HS-27A (cell line): Measurements from ENCODE around the gene VPS33A.

Experiments used
- DNase-seq: peaks from one replicate; pipeline ENCODE4 v3.0.0-alpha.2; 2012; ENCODE audit warnings: low read depth, missing footprints

The VPS33A gene

GRCh38 chr12:122250536-122250935, 15.8 kb downstream of the VPS33A start:
- no peak for DNase-seq

GRCh38 chr12:122250047-122250446, 16.2 kb downstream of the VPS33A start:
- DNase-seq, result no peak

GRCh38 chr12:122245553-122245952, 20.7 kb downstream of the VPS33A start:
- DNase-seq, result no peak

- DNase-seq, result no peak
These were observed 21.5 kb downstream of the VPS33A start for GRCh38 chr12:122244565-122245371.

GRCh38 chr12:122243965-122244364, 22.3 kb downstream of the VPS33A start:
- no peak for DNase-seq

- DNase-seq, result no peak
These were observed 27.4 kb downstream of the VPS33A start for GRCh38 chr12:122238861-122239260.

GRCh38 chr12:122235741-122236140, 30.6 kb downstream of the VPS33A start:
- no peak for DNase-seq

- no peak for DNase-seq
These were observed 33.6 kb downstream of the VPS33A start for GRCh38 chr12:122232691-122233090.

GRCh38 chr12:122230798-122231197, 35.5 kb downstream of the VPS33A start:
- no peak for DNase-seq

GRCh38 chr12:122228092-122228491, 38.2 kb downstream of the VPS33A start:
- no peak for DNase-seq

- DNase-seq, result no peak
These were observed 39.0 kb downstream of the VPS33A start for GRCh38 chr12:122227341-122227740.

- no peak for DNase-seq
These were observed 39.7 kb downstream of the VPS33A start for GRCh38 chr12:122226366-122227125.

- DNase-seq, result peak; percentile 91
These were observed 40.5 kb downstream of the VPS33A start, which contains the start of gene DIABLO for GRCh38 chr12:122225683-122226365. Gene DIABLO (minus strand): TSS chr12:122226052. CDS start chr12:122226014, 38 bp downstream.

- DNase-seq, result no peak
These were observed 49.8 kb downstream of the VPS33A start for GRCh38 chr12:122216445-122216844.

- DNase-seq, result no peak
These were observed 50.5 kb downstream of the VPS33A start for GRCh38 chr12:122215771-122216170.

GRCh38 chr12:122208073-122208820, 58.0 kb downstream of the VPS33A start:
- DNase-seq, result no peak

- no peak for DNase-seq
These were observed 58.9 kb downstream of the VPS33A start for GRCh38 chr12:122207391-122207790.

- DNase-seq, result no peak
These were observed 59.3 kb downstream of the VPS33A start for GRCh38 chr12:122206976-122207375.

GRCh38 chr12:122206111-122206881, 60.0 kb downstream of the VPS33A start:
- no peak for DNase-seq

- no peak for DNase-seq
These were observed 61.0 kb downstream of the VPS33A start for GRCh38 chr12:122205053-122205925.
